Left renal pelvis (tissue), 4 donors: ENCODE results near the gene FBXL7. TPM values are rescaled to one million over a fixed set of nuclear protein-coding genes. Genes with fewer than 3 reads are reported as not detected.

Source experiments
- DNase-seq, 4 donors: peaks; one replicate each; pipeline ENCODE4 v3.0.0-alpha.2; 2013; ENCODE audit warnings: low read depth in 4 of 4, low spot score in 3 of 4
- polyA plus RNA-seq, 4 donors: library from polyadenylated mRNA; unstranded; fragments of 120-200 nt; gene quantifications; one replicate each; pipeline ENCODE4 v1.2.1, GENCODE V29; 2013; ENCODE audit not compliant: insufficient read length in 4 of 4

FBXL7 gene
- polyA plus RNA-seq, 4 donors = 26.2 to 79.3 (median 28.7) TPM

- DNase-seq = no peak
These were observed 294.3 kb downstream of the FBXL7 start for GRCh38 chr5:15794052-15794985.

GRCh38 chr5:15796096-15796495 lies 296.1 kb downstream of the FBXL7 start:
- DNase-seq = no peak

- no peak for DNase-seq
These were observed 296.6 kb downstream of the FBXL7 start for GRCh38 chr5:15796557-15796956.

- DNase-seq = no peak
These were observed 297.1 kb downstream of the FBXL7 start for GRCh38 chr5:15797116-15797515.

GRCh38 chr5:15798006-15798405 lies 298.0 kb downstream of the FBXL7 start:
- no peak for DNase-seq

GRCh38 chr5:15799014-15799413 lies 299.0 kb downstream of the FBXL7 start:
- no peak for DNase-seq

- no peak for DNase-seq
These were observed 299.6 kb downstream of the FBXL7 start for GRCh38 chr5:15799612-15800011.

GRCh38 chr5:15803280-15803679 lies 303.3 kb downstream of the FBXL7 start:
- no peak for DNase-seq

- no peak for DNase-seq
These were observed 306.6 kb downstream of the FBXL7 start for GRCh38 chr5:15806613-15807012.

GRCh38 chr5:15807248-15807647 lies 307.3 kb downstream of the FBXL7 start:
- no peak for DNase-seq

- no peak for DNase-seq
These were observed 307.9 kb downstream of the FBXL7 start for GRCh38 chr5:15807871-15808270.

- no peak for DNase-seq
These were observed 308.6 kb downstream of the FBXL7 start for GRCh38 chr5:15808577-15808976.

- DNase-seq = no peak
These were observed 319.6 kb downstream of the FBXL7 start for GRCh38 chr5:15819617-15820016.

- DNase-seq = no peak
These were observed 321.5 kb downstream of the FBXL7 start for GRCh38 chr5:15821506-15821905.

- no peak for DNase-seq
These were observed 323.4 kb downstream of the FBXL7 start for GRCh38 chr5:15823398-15823797.

- no peak for DNase-seq
These were observed 327.8 kb downstream of the FBXL7 start for GRCh38 chr5:15827741-15828140.

GRCh38 chr5:15831408-15831807 lies 331.4 kb downstream of the FBXL7 start:
- no peak for DNase-seq

GRCh38 chr5:15833365-15833764 lies 333.4 kb downstream of the FBXL7 start:
- no peak for DNase-seq

- no peak for DNase-seq
These were observed 334.7 kb downstream of the FBXL7 start for GRCh38 chr5:15834596-15835245.

- no peak for DNase-seq
These were observed 335.5 kb downstream of the FBXL7 start for GRCh38 chr5:15835514-15835913.

GRCh38 chr5:15837551-15838289 lies 337.7 kb downstream of the FBXL7 start:
- no peak for DNase-seq
